ENCODE results near the gene KRTAP10-12. TPM values are rescaled to one million over a fixed set of nuclear protein-coding genes. Genes with fewer than 3 reads are reported as not detected.
A peak's percentile ranks its signal among the peaks of the same experiment; 100 is the strongest.
"Not testable (repeated sequence)": the region's sequence is repeated elsewhere in the genome, so short reads cannot be mapped to it uniquely, and the experiment has no call there.

The KRTAP10-12 gene
- total RNA-seq, 1 experiment from 2014 or later: not detected

DNA sequence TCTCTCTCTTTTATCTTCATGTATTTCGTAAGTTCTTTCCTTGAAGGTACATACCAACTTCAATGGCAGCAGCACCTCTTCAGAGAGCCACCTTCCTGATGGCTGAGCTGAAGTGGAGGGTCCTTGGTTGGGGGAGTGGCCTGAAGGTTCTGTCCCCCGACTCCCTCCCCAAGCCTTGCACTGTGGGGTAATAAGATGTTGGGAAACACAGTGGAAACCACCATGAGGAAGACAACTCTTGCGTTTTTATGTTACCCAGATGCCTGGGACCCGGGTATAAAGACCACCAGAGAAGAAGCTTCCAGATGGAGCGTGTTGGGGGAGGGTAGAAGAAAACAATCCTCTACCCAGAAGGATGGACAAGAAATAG lies 38.4 kb upstream of the KRTAP10-12 start:
- DNase-seq (ENCODE audit: low read depth, low spot score) (no peak), ATAC-seq (no peak)
- no peak overlapping the region for H3K4me3 ChIP-seq (ENCODE audit: low read depth in 2 of 2, low read length in 2 of 2)
- intact Hi-C loops (cut with micrococcal nuclease; ENCODE audit: unreplicated experiment): no loop called here
- BruUV-seq (replicated peaks): no TSS peak
- no peaks in the 10 kb centered on the region for H3K36me3 ChIP-seq (ENCODE audit: control insufficient read depth, insufficient read depth, low read length)
- ChIA-PET CTCF (no interaction called here), POLR2A (no interaction called here)
- TF ChIP-seq, protein P1, sequence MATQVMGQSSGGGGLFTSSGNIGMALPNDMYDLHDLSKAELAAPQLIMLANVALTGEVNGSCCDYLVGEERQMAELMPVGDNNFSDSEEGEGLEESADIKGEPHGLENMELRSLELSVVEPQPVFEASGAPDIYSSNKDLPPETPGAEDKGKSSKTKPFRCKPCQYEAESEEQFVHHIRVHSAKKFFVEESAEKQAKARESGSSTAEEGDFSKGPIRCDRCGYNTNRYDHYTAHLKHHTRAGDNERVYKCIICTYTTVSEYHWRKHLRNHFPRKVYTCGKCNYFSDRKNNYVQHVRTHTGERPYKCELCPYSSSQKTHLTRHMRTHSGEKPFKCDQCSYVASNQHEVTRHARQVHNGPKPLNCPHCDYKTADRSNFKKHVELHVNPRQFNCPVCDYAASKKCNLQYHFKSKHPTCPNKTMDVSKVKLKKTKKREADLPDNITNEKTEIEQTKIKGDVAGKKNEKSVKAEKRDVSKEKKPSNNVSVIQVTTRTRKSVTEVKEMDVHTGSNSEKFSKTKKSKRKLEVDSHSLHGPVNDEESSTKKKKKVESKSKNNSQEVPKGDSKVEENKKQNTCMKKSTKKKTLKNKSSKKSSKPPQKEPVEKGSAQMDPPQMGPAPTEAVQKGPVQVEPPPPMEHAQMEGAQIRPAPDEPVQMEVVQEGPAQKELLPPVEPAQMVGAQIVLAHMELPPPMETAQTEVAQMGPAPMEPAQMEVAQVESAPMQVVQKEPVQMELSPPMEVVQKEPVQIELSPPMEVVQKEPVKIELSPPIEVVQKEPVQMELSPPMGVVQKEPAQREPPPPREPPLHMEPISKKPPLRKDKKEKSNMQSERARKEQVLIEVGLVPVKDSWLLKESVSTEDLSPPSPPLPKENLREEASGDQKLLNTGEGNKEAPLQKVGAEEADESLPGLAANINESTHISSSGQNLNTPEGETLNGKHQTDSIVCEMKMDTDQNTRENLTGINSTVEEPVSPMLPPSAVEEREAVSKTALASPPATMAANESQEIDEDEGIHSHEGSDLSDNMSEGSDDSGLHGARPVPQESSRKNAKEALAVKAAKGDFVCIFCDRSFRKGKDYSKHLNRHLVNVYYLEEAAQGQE (IDR thresholded peaks at IDR 0.05; ENCODE audit: insufficient read depth in 1 of 2, low read depth in 2 of 2, low read length in 1 of 2): no peak
- TF ChIP-seq TCF7L2 (IDR thresholded peaks at IDR 0.05; ENCODE audit: low read depth, low read length) (no peak), SIN3A (IDR thresholded peaks at IDR 0.05; ENCODE audit: borderline replicate concordance, insufficient read depth, low read depth, low read length) (no peak), POLR2AphosphoS5 (IDR thresholded peaks at IDR 0.05; ENCODE audit: low read depth, low read length) (no peak)
- TF ChIP-seq, protein P2, sequence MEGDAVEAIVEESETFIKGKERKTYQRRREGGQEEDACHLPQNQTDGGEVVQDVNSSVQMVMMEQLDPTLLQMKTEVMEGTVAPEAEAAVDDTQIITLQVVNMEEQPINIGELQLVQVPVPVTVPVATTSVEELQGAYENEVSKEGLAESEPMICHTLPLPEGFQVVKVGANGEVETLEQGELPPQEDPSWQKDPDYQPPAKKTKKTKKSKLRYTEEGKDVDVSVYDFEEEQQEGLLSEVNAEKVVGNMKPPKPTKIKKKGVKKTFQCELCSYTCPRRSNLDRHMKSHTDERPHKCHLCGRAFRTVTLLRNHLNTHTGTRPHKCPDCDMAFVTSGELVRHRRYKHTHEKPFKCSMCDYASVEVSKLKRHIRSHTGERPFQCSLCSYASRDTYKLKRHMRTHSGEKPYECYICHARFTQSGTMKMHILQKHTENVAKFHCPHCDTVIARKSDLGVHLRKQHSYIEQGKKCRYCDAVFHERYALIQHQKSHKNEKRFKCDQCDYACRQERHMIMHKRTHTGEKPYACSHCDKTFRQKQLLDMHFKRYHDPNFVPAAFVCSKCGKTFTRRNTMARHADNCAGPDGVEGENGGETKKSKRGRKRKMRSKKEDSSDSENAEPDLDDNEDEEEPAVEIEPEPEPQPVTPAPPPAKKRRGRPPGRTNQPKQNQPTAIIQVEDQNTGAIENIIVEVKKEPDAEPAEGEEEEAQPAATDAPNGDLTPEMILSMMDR (IDR thresholded peaks at IDR 0.05): no peak
- no peaks in the 10 kb centered on the region for H3K9me3 ChIP-seq (ENCODE audit: control insufficient read depth, insufficient read depth, low read depth, low read length)
- no peak overlapping the region for H3K27ac ChIP-seq (ENCODE audit: low read length)
- in situ Hi-C loops (cut with HindIII; ENCODE audit: low pct_unique_long_range_greater_than_20kb, low sequenced_read_pairs): no loop called here
- no peaks in the 10 kb centered on the region for H3K4me1 ChIP-seq (ENCODE audit: control insufficient read depth, insufficient read depth, low read length)
- no peaks in the 10 kb centered on the region for H3K27me3 ChIP-seq (ENCODE audit: control insufficient read depth, insufficient read depth, low read length)

DNA sequence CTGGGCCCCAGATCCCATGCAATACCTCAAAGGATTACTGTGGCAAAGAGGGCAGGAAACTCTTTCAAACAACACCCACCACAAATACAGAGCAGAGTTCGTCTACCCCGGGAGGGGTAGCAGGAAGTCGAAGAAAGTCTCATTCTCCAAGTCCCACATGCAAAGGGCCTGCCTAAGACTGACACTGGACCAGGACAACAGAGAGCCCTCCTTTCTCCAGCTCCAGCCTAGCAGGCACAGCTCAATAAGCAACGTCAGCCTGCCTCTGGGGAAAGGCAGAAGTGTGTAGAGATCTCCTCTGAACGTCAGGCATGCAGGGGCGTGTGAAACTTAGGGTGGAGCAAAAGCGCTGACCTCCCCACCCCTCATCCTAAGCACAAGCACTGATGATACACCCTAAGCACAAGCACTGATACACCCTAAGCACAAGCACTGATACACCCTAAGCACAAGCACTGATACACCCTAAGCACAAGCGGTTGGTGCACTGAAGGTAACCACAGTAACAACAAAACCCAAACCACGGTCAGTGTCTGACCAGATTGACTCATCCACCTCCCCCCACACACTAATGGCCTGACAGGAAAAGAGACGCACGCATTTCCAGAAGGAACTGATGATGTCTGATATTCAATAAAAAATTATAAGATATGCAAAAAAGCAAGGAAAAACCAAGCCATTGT lies 37.9 kb upstream of the KRTAP10-12 start:
- DNase-seq (ENCODE audit: low read depth, low spot score): no peak
- Histone ChIP-seq H3K27me3 (ENCODE audit: control insufficient read depth, insufficient read depth, low read length) (no peaks in the 10 kb centered on the region), H3K4me1 (ENCODE audit: control insufficient read depth, insufficient read depth, low read length) (no peaks in the 10 kb centered on the region), H3K36me3 (ENCODE audit: control insufficient read depth, insufficient read depth, low read length) (no peaks in the 10 kb centered on the region), H3K4me3 (ENCODE audit: low read depth in 2 of 2, low read length in 2 of 2) (no peak overlapping the region), H3K9me3 (ENCODE audit: control insufficient read depth, insufficient read depth, low read depth, low read length) (no peaks in the 10 kb centered on the region), H3K27ac (ENCODE audit: low read length) (no peak overlapping the region)
- peak; percentile 21; the same call in 1 of the 2 replicates for ATAC-seq
- ChIA-PET POLR2A (no interaction called here), CTCF (no interaction called here)
- BruUV-seq (replicated peaks): no TSS peak
- intact Hi-C loops (cut with micrococcal nuclease; ENCODE audit: unreplicated experiment): no loop called here
- in situ Hi-C loops (cut with HindIII; ENCODE audit: low pct_unique_long_range_greater_than_20kb, low sequenced_read_pairs): no loop called here
- TF ChIP-seq POLR2AphosphoS5 (IDR thresholded peaks at IDR 0.05; ENCODE audit: low read depth, low read length) (no peak), SIN3A (IDR thresholded peaks at IDR 0.05; ENCODE audit: borderline replicate concordance, insufficient read depth, low read depth, low read length) (no peak), TCF7L2 (IDR thresholded peaks at IDR 0.05; ENCODE audit: low read depth, low read length) (no peak)
- TF ChIP-seq, protein P1 (IDR thresholded peaks at IDR 0.05; ENCODE audit: insufficient read depth in 1 of 2, low read depth in 2 of 2, low read length in 1 of 2): no peak
- TF ChIP-seq, protein P2 (IDR thresholded peaks at IDR 0.05): no peak

DNA sequence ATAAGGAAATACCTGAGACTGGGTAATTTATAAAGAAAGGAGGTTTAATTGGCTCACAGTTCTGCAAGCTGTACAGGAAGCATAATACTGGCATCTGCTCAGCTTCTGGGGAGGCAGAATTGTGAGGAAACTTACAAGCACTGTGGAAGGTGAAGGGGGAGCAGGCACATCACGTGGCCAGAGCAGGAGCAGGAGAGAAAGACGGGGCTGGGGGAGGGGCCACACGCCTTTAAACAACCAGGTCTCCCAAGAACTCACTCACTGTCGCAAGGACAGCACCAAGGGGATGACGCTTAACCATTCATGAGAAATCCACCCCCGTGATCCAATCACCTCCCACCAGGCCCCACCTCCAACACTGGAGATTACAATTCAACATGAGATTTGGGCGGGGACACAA lies 35.4 kb upstream of the KRTAP10-12 start:
- H3K9me3 ChIP-seq (ENCODE audit: control insufficient read depth, insufficient read depth, low read depth, low read length); H3K4me3 ChIP-seq (ENCODE audit: low read depth in 2 of 2, low read length in 2 of 2); DNase-seq (ENCODE audit: low read depth, low spot score); in situ Hi-C loops (cut with HindIII; ENCODE audit: low pct_unique_long_range_greater_than_20kb, low sequenced_read_pairs); CTCF ChIA-PET; intact Hi-C loops (cut with micrococcal nuclease; ENCODE audit: unreplicated experiment); POLR2A ChIA-PET; H3K27me3 ChIP-seq (ENCODE audit: control insufficient read depth, insufficient read depth, low read length); H3K36me3 ChIP-seq (ENCODE audit: control insufficient read depth, insufficient read depth, low read length); H3K27ac ChIP-seq (ENCODE audit: low read length); ATAC-seq; H3K4me1 ChIP-seq (ENCODE audit: control insufficient read depth, insufficient read depth, low read length); BruUV-seq (replicated peaks): not testable (repeated sequence)

Data from Panc1 (cell line).